Neural crest cell (in vitro differentiated cells): ENCODE measurements around the gene PRR7. TPM values are rescaled to one million over a fixed set of nuclear protein-coding genes. Genes with fewer than 3 reads are reported as not detected.

Experiments used
- total RNA-seq: library from RNA; stranded (reverse); gene quantifications from 2 replicates; pipeline ENCODE4 v1.2.1, GENCODE V29; 2021

PRR7 gene
- total RNA-seq, 1 donor from 2014 or later = 19.0 TPM

Other genes starting within 250 kb of the PRR7 start
- 32.0 and 33.0 TPM in 2 replicates for gene RAB24, start 143.1 kb upstream of the PRR7 start, total RNA-seq
- gene PRELID1, start 143.0 kb upstream of the PRR7 start, total RNA-seq = 169 and 180 TPM in 2 replicates
- gene MXD3, start 134.9 kb upstream of the PRR7 start, total RNA-seq = 36.9 and 40.3 TPM in 2 replicates
- gene LMAN2, start 95.1 kb upstream of the PRR7 start, total RNA-seq = 73.0 and 80.5 TPM in 2 replicates
- 12.3 and 15.7 TPM in 2 replicates for gene RGS14, start 88.9 kb upstream of the PRR7 start, total RNA-seq
- 0.16 TPM in 1 of 2 replicates, not detected in the other for gene SLC34A1, start 62.4 kb upstream of the PRR7 start, total RNA-seq
- not detected in 2 replicates for gene PFN3, start 46.2 kb upstream of the PRR7 start, total RNA-seq
- gene F12, start 37.2 kb upstream of the PRR7 start, total RNA-seq = 2.3 and 2.7 TPM in 2 replicates
- gene GRK6, start 20.1 kb upstream of the PRR7 start, total RNA-seq = 47.4 and 54.9 TPM in 2 replicates
- gene DBN1, start 26.8 kb downstream of the PRR7 start, total RNA-seq = 387 and 410 TPM in 2 replicates
- 129 and 147 TPM in 2 replicates for gene PDLIM7, start 50.8 kb downstream of the PRR7 start, total RNA-seq
- 10.5 and 11.4 TPM in 2 replicates for gene DOK3, start 63.0 kb downstream of the PRR7 start, total RNA-seq
- gene DDX41, start 70.1 kb downstream of the PRR7 start, total RNA-seq = 125 and 130 TPM in 2 replicates
- gene FAM193B, start 107.7 kb downstream of the PRR7 start, total RNA-seq = 96.3 and 98.4 TPM in 2 replicates
- 108 and 113 TPM in 2 replicates for gene TMED9, start 145.4 kb downstream of the PRR7 start, total RNA-seq
- 30.0 and 30.1 TPM in 2 replicates for gene B4GALT7, start 153.3 kb downstream of the PRR7 start, total RNA-seq